Panc1 (cell line): ENCODE results near the gene MUS81. TPM values are rescaled to one million over a fixed set of nuclear protein-coding genes. Genes with fewer than 3 reads are reported as not detected.

Experiments used
- ATAC-seq: fragments of 200-7000 bp; cut with Tn5 transposase; 2 replicates; pipeline ENCODE4 v1.9.1; 2020; ENCODE audit warnings: mild to moderate bottlenecking, moderate library complexity
- BruUV-seq: library from RNA; stranded (reverse); fragments of 400-500 nt; replicated peaks from 2 replicates; lab custom pipeline; 2021; lab: Mats Ljungman, UMichigan
- CTCF ChIA-PET: fragments of 300-600 bp; sonication (Branson Sonifier 250); formaldehyde crosslinking; loops from one replicate; lab custom pipeline; 2022; ENCODE audit warnings: antibody characterized with exemption; lab: Charles Lee
- POLR2A ChIA-PET: fragments of 300-600 bp; sonication (Branson Sonifier 250); formaldehyde crosslinking; loops from one replicate; lab custom pipeline; 2022; ENCODE audit warnings: antibody characterized with exemption; lab: Charles Lee
- DNase-seq: peaks from one replicate; pipeline ENCODE4 v3.0.0-alpha.2; 2010; ENCODE audit warnings: low read depth, low spot score
- H3K27ac ChIP-seq: 2 replicates; pipeline ENCODE4 v1.5.1; 2011; ENCODE audit warnings: mild to moderate bottlenecking, low read length, inconsistent platforms
- H3K27me3 ChIP-seq: fragments of 200-500 bp; sonication (Bioruptor generic); 2 replicates; pipeline ENCODE4 v1.6.0; 2014; ENCODE audit warnings: low read length, inconsistent platforms; ENCODE audit not compliant: control insufficient read depth, insufficient read depth
- H3K36me3 ChIP-seq: fragments of 200-500 bp; sonication (Bioruptor generic); 2 replicates; pipeline ENCODE4 v1.5.1; 2014; ENCODE audit warnings: inconsistent platforms, mild to moderate bottlenecking, low read length, moderate library complexity; ENCODE audit not compliant: control insufficient read depth, insufficient read depth
- H3K4me1 ChIP-seq: 2 replicates; pipeline ENCODE4 v1.5.1; 2011; ENCODE audit warnings: inconsistent platforms, mild to moderate bottlenecking, low read length, moderate library complexity; ENCODE audit not compliant: control insufficient read depth, insufficient read depth
- H3K4me3 ChIP-seq, 2 experiments: 2 replicates each; pipeline ENCODE4 v1.5.1; 2011 to 2012; ENCODE audit warnings: low read depth in 2 of 2, low read length in 2 of 2, mild to moderate bottlenecking in 2 of 2, inconsistent platforms in 1 of 2, moderate library complexity in 1 of 2
- H3K9me3 ChIP-seq: fragments of 200-500 bp; sonication (Bioruptor generic); 2 replicates; pipeline ENCODE4 v1.5.1; 2014; ENCODE audit warnings: low read depth, mild to moderate bottlenecking, inconsistent platforms, low read length, moderate library complexity; ENCODE audit not compliant: control insufficient read depth, insufficient read depth
- CTCF ChIP-seq: fragments of 450-650 bp; IDR thresholded peaks from 2 replicates; pipeline ENCODE4 v1.5.1; 2017; ENCODE audit warnings: mild to moderate bottlenecking
- POLR2AphosphoS5 ChIP-seq: IDR thresholded peaks from 2 replicates; pipeline ENCODE4 v1.6.1; 2012; ENCODE audit warnings: mild to moderate bottlenecking, low read depth, low read length, moderate library complexity
- SIN3A ChIP-seq: IDR thresholded peaks from 2 replicates; pipeline ENCODE4 v1.6.1; 2012; ENCODE audit warnings: low read depth, mild to moderate bottlenecking, low read length, moderate library complexity, borderline replicate concordance; ENCODE audit not compliant: insufficient read depth
- TCF7L2 ChIP-seq: IDR thresholded peaks from 2 replicates; pipeline ENCODE4 v1.6.1; 2011; ENCODE audit warnings: mild to moderate bottlenecking, low read depth, low read length, inconsistent platforms
- in situ Hi-C: cut with HindIII; loops from 2 replicates; pipeline ENCODE4 v1.10.0; 2016; ENCODE audit warnings: low sequenced_read_pairs, low pct_unique_long_range_greater_than_20kb
- intact Hi-C: fragments of 100-400 bp; cut with micrococcal nuclease; formaldehyde crosslinking; loops from one replicate; pipeline ENCODE4 v1.10.0; 2022; ENCODE audit not compliant: unreplicated experiment
- total RNA-seq: library from RNA; stranded (reverse); gene quantifications from one replicate; pipeline ENCODE4 v1.2.1, GENCODE V29; 2021; ENCODE audit not compliant: unreplicated experiment
- TF ChIP-seq, protein P1 (sequence below), 2 experiments: IDR thresholded peaks; 2 replicates each; pipeline ENCODE4 v1.6.1; 2011 to 2012; ENCODE audit warnings: low read depth in 2 of 2, control low read depth in 1 of 2, low read length in 1 of 2, mild to moderate bottlenecking in 1 of 2, moderate library complexity in 1 of 2; ENCODE audit not compliant: insufficient read depth in 1 of 2

The MUS81 gene
- total RNA-seq, 1 experiment from 2014 or later, result 140 TPM

GRCh38 chr11:65900899-65901180 is 40.6 kb downstream of the MUS81 start:
- peaks cover 54% of the 10 kb centered on the region for H3K4me1 ChIP-seq
- H3K36me3 ChIP-seq, result no peaks in the 10 kb centered on the region; the same call in 1 of the 2 replicates
- TSS peak; percentile 98 for BruUV-seq
- POLR2A ChIA-PET, result interaction anchor here (0.6 to 3.4 kb wide), 10 partner anchors 10 to 1899 kb away, joined by 3 to 35 read pairs (median 3); partner anchors contain the start of genes CCDC85B and FIBP
- H3K27ac ChIP-seq, result peak overlapping the region; percentile 99
- no peak for ATAC-seq
- H3K27me3 ChIP-seq, result no peaks in the 10 kb centered on the region
- CTCF ChIA-PET, result interaction anchor here (0.7 to 1.2 kb wide), 2 partner anchors 12 to 15 kb away, joined by 4 to 11 read pairs; partner anchors contain the start of gene FIBP
- H3K9me3 ChIP-seq, result no peaks in the 10 kb centered on the region
- in situ Hi-C loops (no loop called here), intact Hi-C loops (no loop called here)
- TF ChIP-seq CTCF (no peak), POLR2AphosphoS5 (no peak), SIN3A (no peak), TCF7L2 (no peak)
- TF ChIP-seq, protein P1, sequence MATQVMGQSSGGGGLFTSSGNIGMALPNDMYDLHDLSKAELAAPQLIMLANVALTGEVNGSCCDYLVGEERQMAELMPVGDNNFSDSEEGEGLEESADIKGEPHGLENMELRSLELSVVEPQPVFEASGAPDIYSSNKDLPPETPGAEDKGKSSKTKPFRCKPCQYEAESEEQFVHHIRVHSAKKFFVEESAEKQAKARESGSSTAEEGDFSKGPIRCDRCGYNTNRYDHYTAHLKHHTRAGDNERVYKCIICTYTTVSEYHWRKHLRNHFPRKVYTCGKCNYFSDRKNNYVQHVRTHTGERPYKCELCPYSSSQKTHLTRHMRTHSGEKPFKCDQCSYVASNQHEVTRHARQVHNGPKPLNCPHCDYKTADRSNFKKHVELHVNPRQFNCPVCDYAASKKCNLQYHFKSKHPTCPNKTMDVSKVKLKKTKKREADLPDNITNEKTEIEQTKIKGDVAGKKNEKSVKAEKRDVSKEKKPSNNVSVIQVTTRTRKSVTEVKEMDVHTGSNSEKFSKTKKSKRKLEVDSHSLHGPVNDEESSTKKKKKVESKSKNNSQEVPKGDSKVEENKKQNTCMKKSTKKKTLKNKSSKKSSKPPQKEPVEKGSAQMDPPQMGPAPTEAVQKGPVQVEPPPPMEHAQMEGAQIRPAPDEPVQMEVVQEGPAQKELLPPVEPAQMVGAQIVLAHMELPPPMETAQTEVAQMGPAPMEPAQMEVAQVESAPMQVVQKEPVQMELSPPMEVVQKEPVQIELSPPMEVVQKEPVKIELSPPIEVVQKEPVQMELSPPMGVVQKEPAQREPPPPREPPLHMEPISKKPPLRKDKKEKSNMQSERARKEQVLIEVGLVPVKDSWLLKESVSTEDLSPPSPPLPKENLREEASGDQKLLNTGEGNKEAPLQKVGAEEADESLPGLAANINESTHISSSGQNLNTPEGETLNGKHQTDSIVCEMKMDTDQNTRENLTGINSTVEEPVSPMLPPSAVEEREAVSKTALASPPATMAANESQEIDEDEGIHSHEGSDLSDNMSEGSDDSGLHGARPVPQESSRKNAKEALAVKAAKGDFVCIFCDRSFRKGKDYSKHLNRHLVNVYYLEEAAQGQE (IDR thresholded peaks at IDR 0.05; ENCODE audit: insufficient read depth in 1 of 2, low read depth in 2 of 2, low read length in 1 of 2), result no peak
- no peak for DNase-seq
- H3K4me3 ChIP-seq, result peak overlapping the region; percentile 61 to 82

DNA sequence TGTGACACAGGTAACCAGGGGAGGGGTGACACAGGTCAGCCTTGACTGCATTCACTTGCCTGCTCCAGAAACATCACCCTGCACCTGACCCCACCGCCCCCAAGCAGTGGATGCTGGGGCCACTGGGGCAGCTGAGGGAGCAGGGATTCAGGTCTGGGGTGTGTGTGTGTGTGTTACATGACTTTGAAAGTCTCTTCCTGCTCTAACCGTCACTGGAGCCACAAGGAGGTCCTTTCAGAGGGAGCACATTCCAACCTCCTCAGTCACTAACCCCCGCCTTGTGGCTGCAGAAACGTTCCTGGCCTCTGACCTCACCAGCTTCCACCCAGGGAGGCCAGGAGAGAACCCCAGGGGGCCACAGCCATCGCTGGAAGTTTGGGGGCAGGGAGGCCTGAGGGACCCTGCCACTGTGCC is 42.8 kb downstream of the MUS81 start:
- intact Hi-C loops (no loop called here), in situ Hi-C loops (no loop called here)
- DNase-seq, result peak; percentile 95
- peak; percentile 92 for TF ChIP-seq POLR2AphosphoS5
- no peak for TF ChIP-seq CTCF
- TF ChIP-seq, protein P1 (IDR thresholded peaks at IDR 0.05; ENCODE audit: insufficient read depth in 1 of 2, low read depth in 2 of 2, low read length in 1 of 2), result no peak
- TF ChIP-seq SIN3A, result peak; percentile 83; the same call in 1 of the 2 replicates
- no TSS peak for BruUV-seq
- peaks cover 59% of the 10 kb centered on the region for H3K4me1 ChIP-seq
- POLR2A ChIA-PET, result interaction anchor here (0.7 to 3.4 kb wide), 2 partner anchors 9 to 14 kb away, joined by 3 to 35 read pairs; no protein-coding TSS in a partner anchor
- CTCF ChIA-PET, result interaction anchor here (1.0 kb wide), 1 partner anchor 9 kb away, joined by 3 read pairs; no protein-coding TSS in a partner anchor
- H3K27ac ChIP-seq, result peak overlapping the region; percentile 99
- ATAC-seq, result peak; percentile 69
- no peaks in the 10 kb centered on the region for H3K9me3 ChIP-seq
- no peaks in the 10 kb centered on the region; the same call in 1 of the 2 replicates for H3K36me3 ChIP-seq
- H3K27me3 ChIP-seq, result no peaks in the 10 kb centered on the region
- H3K4me3 ChIP-seq, result peak overlapping the region in 1 of 2 experiments; percentile 15; a peak in 2 of 4 replicates
